Right lung (tissue), 10 donors: ENCODE results near the gene POM121L12. TPM values are rescaled to one million over a fixed set of nuclear protein-coding genes. Genes with fewer than 3 reads are reported as not detected.

Experiments
- DNase-seq, 2 donors: peaks; one replicate each; pipeline ENCODE4 v3.0.0-alpha.2; 2013
- long read RNA-seq, 8 donors: transcript quantifications; one replicate each; lab custom pipeline, GENCODE V29; 2026
- polyA plus RNA-seq, 5 donors: library from polyadenylated mRNA; unstranded; fragments of 120-200 nt; gene quantifications; one replicate each; pipeline versions ENCODE4 v1.2.1 to v1.2.3, GENCODE V29; 2013; ENCODE audit warnings: inconsistent platforms in 1 of 5, low replicate concordance in 1 of 5; ENCODE audit not compliant: insufficient read length in 5 of 5, insufficient read depth in 1 of 5

The POM121L12 gene
- polyA plus RNA-seq, result not detected
- long read RNA-seq, donor 1, result 0 reads
- long read RNA-seq, donor 2, result 0 reads
- long read RNA-seq, donor 3, result 0 reads
- long read RNA-seq, donor 4, result 0 reads
- long read RNA-seq, donor 5, result 0 reads
- long read RNA-seq, donor 6, result 0 reads
- long read RNA-seq, donor 7, result 0 reads
- long read RNA-seq, donor 8, result 0 reads

GRCh38 chr7:53035499-53036412 lies at the start of gene POM121L12:
Gene POM121L12, plus strand, starts transcription at chr7:53035633. Its CDS starts 39 bp downstream, at chr7:53035672.
- no peak for DNase-seq

GRCh38 chr7:52992001-52992400 lies 43.4 kb upstream of the POM121L12 start:
- no peak for DNase-seq

GRCh38 chr7:52992479-52993162 lies 42.8 kb upstream of the POM121L12 start:
- DNase-seq, result no peak

DNA sequence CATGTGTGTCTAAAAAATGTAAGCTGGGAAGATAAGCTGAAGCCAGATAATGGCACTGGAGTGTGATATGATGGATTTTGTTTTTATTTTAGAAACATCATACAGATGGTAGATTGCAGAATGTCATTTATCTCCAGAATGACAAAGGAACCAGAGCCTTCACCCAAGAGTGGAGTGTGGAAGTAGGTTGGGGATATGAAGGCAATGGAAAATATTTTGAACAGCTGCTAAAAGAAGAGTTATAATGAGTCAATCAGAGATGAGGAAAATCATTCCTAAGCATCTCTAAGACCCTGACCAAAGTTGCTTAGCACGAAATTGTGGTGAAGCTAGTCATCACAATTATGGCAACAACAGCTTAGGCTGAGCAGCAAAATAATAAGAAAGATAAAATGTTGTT lies 39.8 kb upstream of the POM121L12 start:
- DNase-seq, result no peak

- DNase-seq, result no peak
Observed at GRCh38 chr7:53001221-53001620, 34.2 kb upstream of the POM121L12 start.

- DNase-seq, result no peak
Observed at GRCh38 chr7:53002389-53002788, 33.0 kb upstream of the POM121L12 start.

DNA sequence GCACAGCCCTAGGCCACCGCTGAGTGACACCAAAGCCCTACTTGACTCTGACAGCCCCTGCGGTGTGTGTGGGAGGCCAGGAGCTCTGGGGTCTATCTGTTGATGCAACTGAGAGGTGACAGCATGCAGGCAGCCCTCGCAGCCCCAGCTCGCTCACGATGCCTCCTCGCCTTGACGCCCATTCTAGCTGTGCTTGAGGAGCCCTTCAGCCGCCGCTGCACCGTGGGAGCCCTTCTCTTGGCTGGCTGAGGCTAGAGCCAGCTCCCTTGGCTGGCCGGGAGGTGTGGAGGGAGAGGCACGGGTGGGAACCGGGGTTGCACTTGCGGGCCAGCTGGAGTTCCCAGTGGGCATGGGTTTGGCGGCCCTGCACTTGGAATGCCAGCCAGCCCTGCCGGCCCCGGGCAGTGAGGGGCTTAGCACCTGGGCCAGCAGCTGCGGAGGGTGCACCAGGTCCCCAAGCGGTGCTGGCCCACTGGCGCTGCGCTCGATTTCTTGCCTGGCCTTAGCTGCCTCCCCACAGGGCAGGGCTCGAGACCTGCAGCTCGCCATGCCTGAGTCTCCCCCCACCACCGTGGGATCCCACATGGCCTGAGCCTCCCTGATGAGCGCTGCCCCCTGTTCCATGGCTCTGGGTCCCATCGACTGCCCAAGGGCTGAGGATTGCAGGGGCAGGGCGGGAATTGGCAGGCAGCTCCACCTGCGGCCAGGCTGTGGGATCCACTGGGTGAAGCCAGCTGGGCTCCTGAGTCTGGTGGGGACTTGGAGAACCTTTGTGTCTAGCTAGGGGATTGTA lies 31.6 kb upstream of the POM121L12 start:
- no peak for DNase-seq

GRCh38 chr7:53013925-53014324 lies 21.5 kb upstream of the POM121L12 start:
- DNase-seq, result no peak

DNA sequence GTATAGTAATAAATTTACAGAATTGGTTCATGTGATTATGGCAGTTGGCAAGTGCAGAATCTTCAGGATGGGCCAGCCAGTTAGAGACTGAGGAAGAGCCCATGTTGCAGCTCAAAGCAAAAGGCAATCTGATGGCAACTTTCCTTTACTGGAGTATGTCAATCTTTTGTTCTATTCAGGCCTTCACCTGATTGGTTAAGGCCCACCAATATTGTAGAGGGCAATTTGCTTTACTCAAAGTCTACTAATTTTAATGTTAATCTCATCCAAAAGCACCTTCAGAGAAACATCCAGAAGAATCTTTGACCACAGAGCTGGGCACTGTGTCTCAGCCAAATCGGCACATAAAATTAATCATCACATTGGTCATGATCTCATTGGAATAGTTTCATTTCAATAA lies 20.0 kb upstream of the POM121L12 start:
- no peak for DNase-seq

- DNase-seq, result no peak
Observed at GRCh38 chr7:53022893-53023292, 12.5 kb upstream of the POM121L12 start.

GRCh38 chr7:53048638-53049037 lies 13.2 kb downstream of the POM121L12 start:
- no peak for DNase-seq

GRCh38 chr7:53050433-53050832 lies 15.0 kb downstream of the POM121L12 start:
- DNase-seq, result no peak

DNA sequence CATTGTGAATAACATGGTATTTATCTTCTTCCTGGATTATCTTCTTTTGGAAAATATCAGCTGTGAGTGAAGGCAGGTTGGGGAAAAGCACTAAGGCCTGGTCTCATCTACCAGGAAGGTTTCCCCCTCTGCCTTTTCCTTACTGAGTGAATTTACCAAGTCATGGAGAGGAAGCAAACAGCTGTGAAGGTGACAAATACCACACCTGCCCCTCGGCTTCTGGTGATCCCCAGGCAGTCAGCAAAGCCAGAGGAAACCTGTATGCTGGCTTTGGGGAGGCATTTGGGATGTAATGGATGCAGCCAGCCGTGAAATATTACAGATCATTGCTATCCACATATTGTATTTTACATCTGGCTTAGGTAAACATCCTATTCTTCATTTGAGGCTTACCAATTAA lies 24.2 kb downstream of the POM121L12 start:
- no peak for DNase-seq

- no peak for DNase-seq
Observed at GRCh38 chr7:53060066-53060465, 24.6 kb downstream of the POM121L12 start.

DNA sequence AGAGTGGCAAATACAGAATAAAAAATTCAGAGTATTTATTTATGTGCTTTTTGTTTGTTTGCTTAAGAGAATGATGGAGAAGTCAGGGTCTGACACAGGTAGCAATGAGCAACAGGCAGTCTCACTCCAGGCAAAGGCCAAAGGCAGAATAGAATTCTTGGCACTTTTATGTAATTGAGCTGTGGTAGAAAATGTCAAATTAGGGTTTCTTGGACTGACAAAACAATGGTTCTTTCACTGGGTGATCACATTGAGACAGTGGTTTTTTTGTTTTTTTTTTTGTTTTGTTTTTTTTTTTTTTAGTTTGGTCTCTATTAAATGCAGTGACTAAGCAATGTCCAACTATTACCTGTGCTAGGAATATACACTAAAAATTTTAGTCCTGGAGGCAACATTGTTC lies 27.4 kb downstream of the POM121L12 start:
- DNase-seq, result no peak

- no peak for DNase-seq
Observed at GRCh38 chr7:53068673-53069072, 33.2 kb downstream of the POM121L12 start.

DNA sequence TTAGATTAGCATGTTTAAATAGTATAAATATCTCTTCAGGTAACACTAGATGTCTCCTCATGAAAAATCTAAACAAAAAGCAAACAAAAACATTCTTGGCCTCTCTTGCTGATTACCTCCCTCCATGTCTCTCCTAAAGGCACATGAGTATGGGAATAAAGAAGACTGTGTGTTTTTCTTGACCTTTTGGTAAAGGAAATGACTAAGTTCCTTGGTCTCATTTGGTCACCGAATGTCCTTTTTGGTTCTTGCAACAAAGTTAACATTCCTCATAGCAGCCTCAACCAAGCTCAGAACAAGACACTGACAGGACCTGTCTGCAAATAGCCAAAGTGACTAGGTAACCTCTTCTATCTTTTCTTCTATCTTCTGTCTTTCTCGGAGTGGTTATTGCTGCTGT lies 35.5 kb downstream of the POM121L12 start:
- DNase-seq, result no peak
